Endothelial cell (in vitro differentiated cells): Measurements from ENCODE around the gene USP16. TPM values are rescaled to one million over a fixed set of nuclear protein-coding genes. Genes with fewer than 3 reads are reported as not detected.
"Not testable (repeated sequence)": the region's sequence is repeated elsewhere in the genome, so short reads cannot be mapped to it uniquely, and the experiment has no call there.

Experiments used
- DNase-seq: peaks from one replicate; pipeline ENCODE4 v3.0.0; 2021; ENCODE audit warnings: low spot score
- H3K27ac Mint-ChIP-seq: one replicate; pipeline ENCODE4 v1.8.0; 2021; ENCODE audit warnings: mixed read lengths, inconsistent platforms; ENCODE audit not compliant: unreplicated experiment
- H3K27me3 Mint-ChIP-seq: one replicate; pipeline ENCODE4 v1.8.0; 2021; ENCODE audit warnings: mild to moderate bottlenecking, moderate library complexity, mixed read lengths, inconsistent platforms; ENCODE audit not compliant: unreplicated experiment
- H3K36me3 Mint-ChIP-seq: one replicate; pipeline ENCODE4 v1.8.0; 2021; ENCODE audit warnings: mild to moderate bottlenecking, low read depth, mixed read lengths, inconsistent platforms; ENCODE audit not compliant: unreplicated experiment
- H3K4me1 Mint-ChIP-seq: one replicate; pipeline ENCODE4 v1.8.0; 2021; ENCODE audit warnings: mild to moderate bottlenecking, mixed read lengths, inconsistent platforms; ENCODE audit not compliant: unreplicated experiment
- H3K4me3 Mint-ChIP-seq: one replicate; pipeline ENCODE4 v1.8.0; 2021; ENCODE audit warnings: mild to moderate bottlenecking, mixed read lengths, inconsistent platforms; ENCODE audit not compliant: unreplicated experiment
- H3K9me3 Mint-ChIP-seq: one replicate; pipeline ENCODE4 v1.8.0; 2021; ENCODE audit warnings: mixed read lengths, inconsistent platforms; ENCODE audit not compliant: unreplicated experiment
- total RNA-seq: library from RNA; stranded (reverse); fragmentation: NEBNext Ultra II Directional; extraction: Animal tissue kit (Norgen Biotek cat#: 25700); gene quantifications from one replicate; pipeline ENCODE4 v1.2.1, GENCODE V29; 2021; ENCODE audit not compliant: unreplicated experiment
- TF ChIP-seq, protein P1 (sequence below): fragments of 200-600 bp; sonication (generic); IDR thresholded peaks from one replicate; pipeline ENCODE4 v1.5.0; 2021; ENCODE audit warnings: antibody characterized with exemption; ENCODE audit not compliant: unreplicated experiment

USP16 gene
- total RNA-seq, 1 donor from 2014 or later, result 15.4 TPM

DNA sequence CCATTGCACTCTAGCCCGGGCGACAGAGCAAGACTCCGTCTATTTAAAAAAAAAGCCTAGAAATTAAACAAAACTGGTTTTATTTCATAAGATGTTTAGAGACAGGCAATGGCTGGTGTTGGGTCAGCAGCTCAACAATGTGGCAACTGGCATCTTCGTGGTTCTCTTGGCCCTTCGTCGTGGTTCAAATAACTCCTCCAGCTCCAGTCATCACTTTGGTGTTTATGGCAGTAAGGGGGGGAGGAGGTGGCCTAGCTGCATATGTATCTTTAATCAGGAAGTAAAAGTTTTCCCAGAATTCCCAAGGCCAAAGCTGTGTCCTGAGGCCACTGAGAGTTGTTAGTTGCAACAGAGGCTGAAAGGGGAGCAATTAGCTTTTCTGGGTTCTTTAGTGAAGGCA is 18.8 kb upstream of the USP16 start:
- Mint-ChIP-seq H3K9me3 (no peaks in the 10 kb centered on the region), H3K4me3 (no peak overlapping the region), H3K27me3 (no peaks in the 10 kb centered on the region), H3K4me1 (peaks cover 7% of the 10 kb centered on the region), H3K27ac (no peak overlapping the region), H3K36me3 (peaks cover 7% of the 10 kb centered on the region)
- no peak for DNase-seq
- TF ChIP-seq, protein P1, sequence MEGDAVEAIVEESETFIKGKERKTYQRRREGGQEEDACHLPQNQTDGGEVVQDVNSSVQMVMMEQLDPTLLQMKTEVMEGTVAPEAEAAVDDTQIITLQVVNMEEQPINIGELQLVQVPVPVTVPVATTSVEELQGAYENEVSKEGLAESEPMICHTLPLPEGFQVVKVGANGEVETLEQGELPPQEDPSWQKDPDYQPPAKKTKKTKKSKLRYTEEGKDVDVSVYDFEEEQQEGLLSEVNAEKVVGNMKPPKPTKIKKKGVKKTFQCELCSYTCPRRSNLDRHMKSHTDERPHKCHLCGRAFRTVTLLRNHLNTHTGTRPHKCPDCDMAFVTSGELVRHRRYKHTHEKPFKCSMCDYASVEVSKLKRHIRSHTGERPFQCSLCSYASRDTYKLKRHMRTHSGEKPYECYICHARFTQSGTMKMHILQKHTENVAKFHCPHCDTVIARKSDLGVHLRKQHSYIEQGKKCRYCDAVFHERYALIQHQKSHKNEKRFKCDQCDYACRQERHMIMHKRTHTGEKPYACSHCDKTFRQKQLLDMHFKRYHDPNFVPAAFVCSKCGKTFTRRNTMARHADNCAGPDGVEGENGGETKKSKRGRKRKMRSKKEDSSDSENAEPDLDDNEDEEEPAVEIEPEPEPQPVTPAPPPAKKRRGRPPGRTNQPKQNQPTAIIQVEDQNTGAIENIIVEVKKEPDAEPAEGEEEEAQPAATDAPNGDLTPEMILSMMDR, result no peak

DNA sequence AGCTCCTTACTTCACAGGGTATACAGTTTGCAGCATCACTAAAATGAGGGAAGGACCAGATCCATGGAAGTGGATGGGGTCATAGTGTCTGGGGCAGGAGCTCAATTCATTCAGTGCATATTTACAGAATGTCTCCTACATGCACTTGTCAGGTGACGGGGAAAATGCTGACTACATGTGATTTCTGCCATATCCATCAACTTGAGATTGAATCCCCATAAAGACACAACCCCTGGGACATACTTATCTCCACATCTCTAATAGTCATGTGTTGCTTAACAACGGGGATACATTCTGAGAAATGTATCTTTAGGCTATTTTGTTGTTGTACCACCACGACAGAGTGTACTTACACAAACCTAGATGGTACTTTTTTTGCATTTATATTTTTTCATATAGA is 17.3 kb upstream of the USP16 start:
- Mint-ChIP-seq H3K9me3 (no peaks in the 10 kb centered on the region), H3K4me1 (peaks cover 3% of the 10 kb centered on the region), H3K4me3 (no peak overlapping the region), H3K36me3 (peaks cover 4% of the 10 kb centered on the region), H3K27ac (no peak overlapping the region), H3K27me3 (no peaks in the 10 kb centered on the region)
- DNase-seq, result no peak
- TF ChIP-seq, protein P1, result no peak

GRCh38 chr21:29007810-29008209 is 16.7 kb upstream of the USP16 start:
- TF ChIP-seq, protein P1, result no peak
- Mint-ChIP-seq H3K4me3 (no peak overlapping the region), H3K36me3 (peaks cover 9% of the 10 kb centered on the region), H3K27ac (no peak overlapping the region), H3K4me1 (no peaks in the 10 kb centered on the region), H3K27me3 (no peaks in the 10 kb centered on the region), H3K9me3 (peaks cover 3% of the 10 kb centered on the region)
- DNase-seq, result no peak

- Mint-ChIP-seq H3K27me3 (no peaks in the 10 kb centered on the region), H3K4me3 (no peak overlapping the region), H3K27ac (no peak overlapping the region), H3K4me1 (no peaks in the 10 kb centered on the region), H3K9me3 (peaks cover 3% of the 10 kb centered on the region), H3K36me3 (peaks cover 12% of the 10 kb centered on the region)
- TF ChIP-seq, protein P1, result no peak
- no peak for DNase-seq
Measured at GRCh38 chr21:29008367-29008766, 16.1 kb upstream of the USP16 start.

- not testable (repeated sequence) for H3K4me3 Mint-ChIP-seq, H3K9me3 Mint-ChIP-seq, H3K27me3 Mint-ChIP-seq, H3K27ac Mint-ChIP-seq, H3K4me1 Mint-ChIP-seq, DNase-seq
- peaks cover 12% of the 10 kb centered on the region for H3K36me3 Mint-ChIP-seq
Measured at GRCh38 chr21:29011236-29011635, 13.2 kb upstream of the USP16 start.
